H1 (cell line): ENCODE data around the gene ELOVL6. TPM values are rescaled to one million over a fixed set of nuclear protein-coding genes. Genes with fewer than 3 reads are reported as not detected.

Experiments used
- CTCF ChIA-PET: fragments of 300-600 bp; sonication (Branson Sonifier 250); formaldehyde crosslinking; loops from one replicate; lab custom pipeline; 2021; ENCODE audit not compliant: partially characterized antibody; lab: Charles Lee
- POLR2A ChIA-PET: fragments of 300-600 bp; sonication (Branson Sonifier 250); formaldehyde crosslinking; loops from one replicate; lab custom pipeline; 2021; ENCODE audit warnings: inconsistent platforms; ENCODE audit not compliant: partially characterized antibody; lab: Charles Lee
- DNase-seq, 2 experiments: peaks; one replicate each; pipeline versions ENCODE4 v3.0.0 to v3.0.0-alpha.2; 2010 to 2022; ENCODE audit warnings: low spot score in 2 of 2, low read depth in 1 of 2, mixed read lengths in 1 of 2
- FAIRE-seq: peaks from 2 replicates; lab custom pipeline; 2011; peaks lifted over from hg19 to GRCh38; lab: Jason Lieb, UNC
- H2AFZ ChIP-seq: 2 replicates; pipeline ENCODE4 v1.8.1; 2012; ENCODE audit warnings: low read length, inconsistent platforms
- H2AK5ac ChIP-seq: 2 replicates; pipeline ENCODE4 v1.6.1; 2013; ENCODE audit warnings: low read depth, low read length
- H2BK120ac ChIP-seq: replicated peaks from 2 replicates; pipeline ENCODE3; 2013; ENCODE audit warnings: low read depth, low read length, inconsistent platforms
- H2BK12ac ChIP-seq: 2 replicates; pipeline ENCODE4 v1.6.1; 2013; ENCODE audit warnings: low read depth, low read length
- H2BK15ac ChIP-seq: 2 replicates; pipeline ENCODE4 v1.6.1; 2013; ENCODE audit warnings: low read length
- H2BK20ac ChIP-seq: 2 replicates; pipeline ENCODE4 v1.6.1; 2013; ENCODE audit warnings: low read length
- H2BK5ac ChIP-seq: 2 replicates; pipeline ENCODE4 v1.6.1; 2013; ENCODE audit warnings: low read depth, low read length
- H3K14ac ChIP-seq: 2 replicates; pipeline ENCODE4 v1.6.1; 2013; ENCODE audit warnings: inconsistent platforms; ENCODE audit not compliant: insufficient read length
- H3K18ac ChIP-seq: 2 replicates; pipeline ENCODE4 v1.6.1; 2013; ENCODE audit warnings: low read length; ENCODE audit errors: extremely low read depth
- H3K23ac ChIP-seq: 2 replicates; pipeline ENCODE4 v1.6.1; 2013; ENCODE audit warnings: inconsistent platforms; ENCODE audit not compliant: insufficient read length
- H3K23me2 ChIP-seq: 2 replicates; pipeline ENCODE4 v1.6.1; 2013; ENCODE audit warnings: low read depth, low read length
- H3K27ac ChIP-seq: 2 replicates; pipeline ENCODE4 v1.6.1; 2011; ENCODE audit warnings: low read depth, low read length, inconsistent platforms
- H3K27me3 ChIP-seq, 4 experiments: replicated peaks in 1 of 4; 1 replicate in 1 of 4; 2 replicates in 3 of 4; pipeline versions ENCODE4 v1.6.1 to v1.8.1; 2011 to 2013; ENCODE audit warnings: low read length in 3 of 4, mild to moderate bottlenecking in 3 of 4, inconsistent platforms in 2 of 4, mixed read lengths in 2 of 4, moderate library complexity in 1 of 4; ENCODE audit not compliant: control insufficient read depth in 3 of 4, insufficient read depth in 3 of 4; ENCODE audit errors: extremely low read depth in 1 of 4
- H3K36me3 ChIP-seq, 4 experiments: 2 replicates each; pipeline versions ENCODE4 v1.6.1 to v1.8.1; 2011 to 2013; ENCODE audit warnings: mild to moderate bottlenecking in 4 of 4, low read length in 3 of 4, moderate library complexity in 2 of 4, control low read depth in 1 of 4, inconsistent platforms in 1 of 4; ENCODE audit not compliant: insufficient read depth in 4 of 4, control insufficient read depth in 2 of 4
- H3K4ac ChIP-seq: replicated peaks from 2 replicates; pipeline ENCODE3; 2013; ENCODE audit warnings: low read length, low read depth, mixed read lengths, inconsistent platforms; ENCODE audit not compliant: insufficient read length
- H3K4me1 ChIP-seq, 4 experiments: replicated peaks in 1 of 4; 1 replicate in 1 of 4; 2 replicates in 3 of 4; pipeline versions ENCODE4 v1.6.1 to v1.8.1; 2011 to 2013; ENCODE audit warnings: low read length in 3 of 4, inconsistent platforms in 2 of 4, mixed read lengths in 1 of 4; ENCODE audit not compliant: insufficient read depth in 4 of 4, control insufficient read depth in 3 of 4
- H3K4me2 ChIP-seq, 2 experiments: 2 replicates each; pipeline versions ENCODE4 v1.6.1 to v1.8.1; 2011 to 2013; ENCODE audit warnings: low read depth in 2 of 2, low read length in 2 of 2, control low read depth in 1 of 2, inconsistent platforms in 1 of 2, mild to moderate bottlenecking in 1 of 2; ENCODE audit not compliant: insufficient read depth in 1 of 2
- H3K4me3 ChIP-seq, 4 experiments: fragments of 200-600, 300-600 bp in 1 of 4; sonication (generic), shearing (Covaris generic), sonication (Bioruptor Twin) in 1 of 4; 2 replicates each; pipeline versions ENCODE4 v1.5.1 to v1.8.1; 2011 to 2016; ENCODE audit warnings: low read length in 4 of 4, low read depth in 3 of 4, control low read depth in 2 of 4, inconsistent platforms in 2 of 4, mild to moderate bottlenecking in 2 of 4, mixed read lengths in 1 of 4, moderate library complexity in 1 of 4; ENCODE audit not compliant: insufficient read depth in 2 of 4; ENCODE audit errors: extremely low read depth in 1 of 4
- H3K56ac ChIP-seq: replicated peaks from 2 replicates; pipeline ENCODE3; 2013; ENCODE audit warnings: low read depth, mild to moderate bottlenecking, mixed read lengths, low read length, inconsistent platforms; ENCODE audit not compliant: insufficient read length
- H3K79me1 ChIP-seq: 2 replicates; pipeline ENCODE4 v1.6.1; 2013; ENCODE audit warnings: low read depth, low read length, control low read depth
- H3K79me2 ChIP-seq, 2 experiments: 2 replicates each; pipeline versions ENCODE4 v1.6.1 to v1.8.1; 2012 to 2013; ENCODE audit warnings: low read length in 2 of 2, mild to moderate bottlenecking in 2 of 2, inconsistent platforms in 1 of 2; ENCODE audit not compliant: insufficient read depth in 2 of 2, control insufficient read depth in 1 of 2
- H3K9ac ChIP-seq, 4 experiments: replicated peaks in 1 of 4; 1 replicate in 1 of 4; 2 replicates in 3 of 4; pipeline versions ENCODE4 v1.6.1 to v1.8.1; 2011 to 2013; ENCODE audit warnings: low read depth in 3 of 4, low read length in 3 of 4, control low read depth in 2 of 4, mild to moderate bottlenecking in 2 of 4, moderate library complexity in 2 of 4, inconsistent platforms in 1 of 4; ENCODE audit errors: extremely low read depth in 1 of 4
- H3K9me3 ChIP-seq, 2 experiments: 2 replicates each; pipeline versions ENCODE4 v1.6.1 to v1.8.1; 2012 to 2013; ENCODE audit warnings: mild to moderate bottlenecking in 2 of 2, moderate library complexity in 2 of 2, control low read depth in 1 of 2, inconsistent platforms in 1 of 2, low read depth in 1 of 2, low read length in 1 of 2, mixed read lengths in 1 of 2; ENCODE audit not compliant: insufficient read depth in 2 of 2
- H4K20me1 ChIP-seq, 2 experiments: replicated peaks in 1 of 2; 2 replicates each; pipeline versions ENCODE3 to v1.8.1; 2011 to 2013; ENCODE audit warnings: inconsistent platforms in 2 of 2, low read length in 2 of 2, mild to moderate bottlenecking in 1 of 2; ENCODE audit not compliant: insufficient read depth in 2 of 2, control insufficient read depth in 1 of 2
- H4K5ac ChIP-seq: 2 replicates; pipeline ENCODE4 v1.6.1; 2013; ENCODE audit warnings: low read length, low read depth, mixed read lengths, inconsistent platforms; ENCODE audit not compliant: insufficient read length
- H4K8ac ChIP-seq: 2 replicates; pipeline ENCODE4 v1.8.0; 2013; ENCODE audit warnings: mild to moderate bottlenecking, moderate library complexity, low read length, inconsistent platforms; ENCODE audit not compliant: insufficient read depth; ENCODE audit errors: extremely low read depth
- H4K91ac ChIP-seq: replicated peaks from 2 replicates; pipeline ENCODE3; 2013; ENCODE audit warnings: low read length, mixed read lengths, inconsistent platforms; ENCODE audit not compliant: insufficient read length
- CEBPB ChIP-seq: IDR thresholded peaks from 2 replicates; pipeline ENCODE4 v1.6.1; 2012; ENCODE audit warnings: low read depth, low read length
- CTCF ChIP-seq, 3 experiments: IDR thresholded peaks; 1 replicate in 2 of 3; 2 replicates in 1 of 3; pipeline versions ENCODE4 v1.5.1 to v1.6.1; 2011; ENCODE audit warnings: low read length in 3 of 3, mild to moderate bottlenecking in 3 of 3, inconsistent platforms in 2 of 3, low read depth in 1 of 3, moderate library complexity in 1 of 3; ENCODE audit not compliant: insufficient read depth in 1 of 3; ENCODE audit errors: control extremely low read depth in 1 of 3
- RAD21 ChIP-seq, 2 experiments: IDR thresholded peaks in 1 of 2; conservative IDR thresholded peaks in 1 of 2; 2 replicates each; pipeline ENCODE4 v1.6.1; 2011; ENCODE audit warnings: low read depth in 2 of 2, low read length in 2 of 2, improper control_type of control experiment in 1 of 2, inconsistent platforms in 1 of 2, mild to moderate bottlenecking in 1 of 2, moderate library complexity in 1 of 2
- SAP30 ChIP-seq: fragments of 300-600 bp; sonication (generic); IDR thresholded peaks from 2 replicates; pipeline ENCODE4 v1.7.1; 2012; ENCODE audit warnings: low read length, moderate library complexity, mild to moderate bottlenecking, inconsistent platforms; ENCODE audit not compliant: insufficient read depth, insufficient replicate concordance
- SUZ12 ChIP-seq: fragments of 200-600 bp; sonication (generic); IDR thresholded peaks from 2 replicates; pipeline ENCODE4 v1.6.1; 2012; ENCODE audit warnings: mild to moderate bottlenecking, inconsistent platforms, low read length, moderate library complexity, mixed read lengths
- WGBS, 2 experiments: shearing (Covaris generic) in 1 of 2; methylation state at CpG; one replicate each; pipeline versions ENCODE4 v1.1.6 to v1.1.7; 2013 to 2015; ENCODE audit warnings: low lambda C conversion rate in 2 of 2, mixed read lengths in 2 of 2, inconsistent platforms in 1 of 2, low coverage in 1 of 2, missing lambda C conversion rate in 1 of 2; ENCODE audit not compliant: insufficient replicate concordance in 2 of 2, insufficient coverage in 1 of 2, insufficient read length in 1 of 2; ENCODE audit errors: extremely low coverage in 1 of 2, missing lambda C conversion rate in 1 of 2; 5-methylcytosine and 5-hydroxymethylcytosine counted together
- polyA plus RNA-seq, 7 experiments: library from polyadenylated mRNA; depleted of rRNA in 3 of 7; stranded (reverse) in 5 of 7; unstranded in 2 of 7; fragments of >200 nt in 5 of 7; fragments of 200-250 nt in 2 of 7; gene quantifications; 1 replicate in 5 of 7; 2 replicates in 1 of 7; 4 replicates in 1 of 7; pipeline versions ENCODE4 v1.2.1 to v1.2.3, GENCODE V29; 2011 to 2013; ENCODE audit warnings: missing spikeins in 2 of 7, mixed read lengths in 2 of 7
- total RNA-seq: library from RNA; stranded (reverse); fragmentation: NEBNext Ultra II Directional; extraction: Animal tissue kit (Norgen Biotek cat#: 25700); gene quantifications from 2 replicates; pipeline ENCODE4 v1.2.1, GENCODE V29; 2021
- TF ChIP-seq, protein P1 (sequence below): IDR thresholded peaks from 2 replicates; pipeline ENCODE4 v1.6.1; 2011; ENCODE audit warnings: low read length, improper control_type of control experiment

Gene ELOVL6
- total and polyA plus RNA-seq, 2 of the 8 experiments (the other 6 are each of a cell fraction or from before 2014, with no cell fraction given), result 27.8 to 86.6 TPM

GRCh38 chr4:109998867-109999584, 199.4 kb downstream of the ELOVL6 start:
- H4K91ac ChIP-seq, result no peak overlapping the region
- no peaks in the 10 kb centered on the region for H3K23me2 ChIP-seq
- H2BK20ac ChIP-seq, result no peak overlapping the region
- H2BK15ac ChIP-seq, result no peak overlapping the region
- H3K4me3 ChIP-seq, result no peak overlapping the region
- no peaks in the 10 kb centered on the region for H3K9me3 ChIP-seq
- peak; percentile 89 for FAIRE-seq
- no peak overlapping the region for H4K5ac ChIP-seq
- H3K18ac ChIP-seq, result no peak overlapping the region
- no peaks in the 10 kb centered on the region for H3K36me3 ChIP-seq
- H3K23ac ChIP-seq, result no peak overlapping the region
- CTCF ChIA-PET, result interaction anchor here (0.6 to 16.6 kb wide), 25 partner anchors 10 to 1811 kb away, joined by 3 to 389 read pairs (median 4); no protein-coding TSS in a partner anchor
- DNase-seq, result no peak
- H3K4me1 ChIP-seq, result no peaks in the 10 kb centered on the region
- no peaks in the 10 kb centered on the region for H3K27me3 ChIP-seq
- H4K20me1 ChIP-seq, result no peaks in the 10 kb centered on the region
- no peak overlapping the region for H2BK120ac ChIP-seq
- POLR2A ChIA-PET, result interaction anchor here (0.6 kb wide), 2 partner anchors 371 to 512 kb away, joined by 3 read pairs; no protein-coding TSS in a partner anchor
- H2BK12ac ChIP-seq, result no peak overlapping the region
- no peak overlapping the region for H4K8ac ChIP-seq
- H2AK5ac ChIP-seq, result no peak overlapping the region
- H3K79me1 ChIP-seq, result no peaks in the 10 kb centered on the region
- H3K4ac ChIP-seq, result no peak overlapping the region
- H3K4me2 ChIP-seq, result no peak overlapping the region
- 68% methylated on average over 3 of the region's 3 CpGs; no CpG with 5 or more reads in 1 of the 2 experiments for WGBS, 2 experiments
- H3K27ac ChIP-seq, result no peak overlapping the region
- no peak overlapping the region for H2AFZ ChIP-seq
- no peak overlapping the region for H3K56ac ChIP-seq
- H3K9ac ChIP-seq, result no peak overlapping the region
- no peak overlapping the region for H2BK5ac ChIP-seq
- no peak for TF ChIP-seq SAP30
- TF ChIP-seq SUZ12, result no peak
- TF ChIP-seq CEBPB, result no peak
- peak; percentile 81 to 86 for TF ChIP-seq RAD21 (IDR thresholded peaks at IDR 0.05 in 1 of 2, conservative IDR thresholded peaks at IDR 0.05 in 1 of 2; ENCODE audit: low read depth in 2 of 2, low read length in 2 of 2)
- TF ChIP-seq CTCF (IDR thresholded peaks at IDR 0.05; ENCODE audit: control extremely low read depth in 1 of 3, insufficient read depth in 1 of 3, low read depth in 1 of 3, low read length in 3 of 3), result peak in 2 of 3 experiments; percentile 62 to 76; a peak in 3 of 4 replicates
- TF ChIP-seq, protein P1, sequence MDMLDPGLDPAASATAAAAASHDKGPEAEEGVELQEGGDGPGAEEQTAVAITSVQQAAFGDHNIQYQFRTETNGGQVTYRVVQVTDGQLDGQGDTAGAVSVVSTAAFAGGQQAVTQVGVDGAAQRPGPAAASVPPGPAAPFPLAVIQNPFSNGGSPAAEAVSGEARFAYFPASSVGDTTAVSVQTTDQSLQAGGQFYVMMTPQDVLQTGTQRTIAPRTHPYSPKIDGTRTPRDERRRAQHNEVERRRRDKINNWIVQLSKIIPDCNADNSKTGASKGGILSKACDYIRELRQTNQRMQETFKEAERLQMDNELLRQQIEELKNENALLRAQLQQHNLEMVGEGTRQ, result no peak
- H3K79me2 ChIP-seq, result no peaks in the 10 kb centered on the region
- no peak overlapping the region for H3K14ac ChIP-seq
